Endothelial cell of umbilical vein (primary cell): ENCODE data around the gene PRAMEF5.
"Not testable (repeated sequence)": the region's sequence is repeated elsewhere in the genome, so short reads cannot be mapped to it uniquely, and the experiment has no call there.

Experiments used
- CTCF ChIP-seq, 2 donors: IDR thresholded peaks; 1 replicate in 1 of 2; 2 replicates in 1 of 2; pipeline ENCODE4 v1.5.1; 2011; ENCODE audit warnings: low read length in 2 of 2, mild to moderate bottlenecking in 2 of 2, moderate library complexity in 2 of 2, control low read depth in 1 of 2, inconsistent platforms in 1 of 2, low read depth in 1 of 2; ENCODE audit not compliant: insufficient read depth in 1 of 2; ENCODE audit errors: extremely low read depth in 1 of 2
- EZH2 ChIP-seq: IDR thresholded peaks from 2 replicates; pipeline ENCODE4 v1.6.1; 2012; ENCODE audit warnings: borderline replicate concordance, low read depth, mild to moderate bottlenecking, moderate library complexity, low read length, inconsistent platforms; ENCODE audit not compliant: severe bottlenecking
- JUN ChIP-seq: IDR thresholded peaks from 2 replicates; pipeline ENCODE4 v1.6.1; 2011; ENCODE audit warnings: borderline replicate concordance, low read depth; ENCODE audit not compliant: insufficient read length, insufficient read depth
- MYC ChIP-seq: IDR thresholded peaks from one replicate; pipeline ENCODE4 v1.6.1; 2011; ENCODE audit warnings: mild to moderate bottlenecking, low read depth, low read length
- POLR2A ChIP-seq: IDR thresholded peaks from 2 replicates; pipeline ENCODE4 v1.6.1; 2012; ENCODE audit warnings: low read depth, mild to moderate bottlenecking, control low read depth, low read length
- POLR2AphosphoS5 ChIP-seq: IDR thresholded peaks from 2 replicates; pipeline ENCODE4 v1.6.1; 2012; ENCODE audit warnings: low read depth, mild to moderate bottlenecking, control low read depth, low read length, moderate library complexity; ENCODE audit not compliant: insufficient read depth

DNA sequence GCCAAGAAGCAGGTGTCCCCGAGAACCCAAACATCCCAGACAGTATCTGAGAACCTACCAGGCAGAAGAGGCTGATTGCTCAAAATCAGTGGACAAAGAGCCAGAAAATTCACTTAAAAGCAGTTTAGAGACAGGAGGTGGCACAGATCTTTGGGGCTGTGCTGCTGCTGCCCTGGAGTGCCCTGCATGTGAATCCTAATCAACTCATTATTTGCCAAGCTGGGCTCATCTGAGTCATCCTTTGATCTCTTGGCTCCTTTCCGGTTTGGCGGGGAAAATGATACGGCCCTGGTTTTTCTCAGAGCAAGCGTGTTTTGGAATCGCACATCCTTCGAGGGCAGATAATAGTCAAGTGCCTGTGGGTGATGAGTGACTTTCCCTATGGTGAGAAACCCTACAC lies 37.4 kb upstream of the PRAMEF5 start:
- not testable (repeated sequence) for TF ChIP-seq CTCF (IDR thresholded peaks at IDR 0.05; ENCODE audit: extremely low read depth in 1 of 2, insufficient read depth in 1 of 2, low read depth in 1 of 2, low read length in 2 of 2); POLR2A; EZH2; JUN; POLR2AphosphoS5; MYC
